Measurements from ENCODE around the gene GRID1.
A peak's percentile ranks its signal among the peaks of the same experiment; 100 is the strongest.
"Not testable (repeated sequence)": the region's sequence is repeated elsewhere in the genome, so short reads cannot be mapped to it uniquely, and the experiment has no call there.

GRID1 gene

GRCh38 chr10:85950921-85951320 lies 415.7 kb downstream of the GRID1 start:
- DNase-seq, result no peak

- no peak for DNase-seq
Measured at GRCh38 chr10:85946713-85947326, 419.8 kb downstream of the GRID1 start.

GRCh38 chr10:85936161-85936560 lies 430.4 kb downstream of the GRID1 start:
- no peak for DNase-seq

- DNase-seq, result no peak
Measured at GRCh38 chr10:85934586-85934985, 432.0 kb downstream of the GRID1 start.

- not testable (repeated sequence) for DNase-seq
Measured at GRCh38 chr10:85929993-85930392, 436.6 kb downstream of the GRID1 start.

- DNase-seq, result no peak
Measured at GRCh38 chr10:85927952-85928665, 438.5 kb downstream of the GRID1 start.

GRCh38 chr10:85926986-85927385 lies 439.6 kb downstream of the GRID1 start:
- no peak for DNase-seq

- DNase-seq, result no peak
Measured at GRCh38 chr10:85926136-85926535, 440.5 kb downstream of the GRID1 start.

- DNase-seq, result no peak
Measured at GRCh38 chr10:85925201-85925750, 441.3 kb downstream of the GRID1 start.

GRCh38 chr10:85924382-85925102 lies 442.1 kb downstream of the GRID1 start:
- DNase-seq, result no peak

- no peak for DNase-seq
Measured at GRCh38 chr10:85922356-85923129, 444.1 kb downstream of the GRID1 start.

- no peak for DNase-seq
Measured at GRCh38 chr10:85921789-85922188, 444.8 kb downstream of the GRID1 start.

- no peak for DNase-seq
Measured at GRCh38 chr10:85920311-85920710, 446.3 kb downstream of the GRID1 start.

- no peak for DNase-seq
Measured at GRCh38 chr10:85919491-85920021, 447.0 kb downstream of the GRID1 start.

GRCh38 chr10:85918371-85918770 lies 448.2 kb downstream of the GRID1 start:
- DNase-seq, result no peak

GRCh38 chr10:85917601-85918000 lies 449.0 kb downstream of the GRID1 start:
- no peak for DNase-seq

GRCh38 chr10:85916994-85917573 lies 449.5 kb downstream of the GRID1 start:
- no peak for DNase-seq

GRCh38 chr10:85916286-85916685 lies 450.3 kb downstream of the GRID1 start:
- DNase-seq, result peak; percentile 56

- DNase-seq, result no peak
Measured at GRCh38 chr10:85915245-85915846, 451.2 kb downstream of the GRID1 start.

GRCh38 chr10:85914720-85915119 lies 451.9 kb downstream of the GRID1 start:
- no peak for DNase-seq

GRCh38 chr10:85908462-85908861 lies 458.1 kb downstream of the GRID1 start:
- DNase-seq, result no peak

GRCh38 chr10:85902051-85902450 lies 464.5 kb downstream of the GRID1 start:
- DNase-seq, result no peak

Measured in retina (tissue), 1 donor.